Panc1 (cell line): ENCODE measurements around the gene CCNG2. TPM values are rescaled to one million over a fixed set of nuclear protein-coding genes. Genes with fewer than 3 reads are reported as not detected.

Experiments used
- ATAC-seq: fragments of 200-7000 bp; cut with Tn5 transposase; 2 replicates; pipeline ENCODE4 v1.9.1; 2020; ENCODE audit warnings: mild to moderate bottlenecking, moderate library complexity
- BruUV-seq: library from RNA; stranded (reverse); fragments of 400-500 nt; replicated peaks from 2 replicates; lab custom pipeline; 2021; lab: Mats Ljungman, UMichigan
- CTCF ChIA-PET: fragments of 300-600 bp; sonication (Branson Sonifier 250); formaldehyde crosslinking; loops from one replicate; lab custom pipeline; 2022; ENCODE audit warnings: antibody characterized with exemption; lab: Charles Lee
- POLR2A ChIA-PET: fragments of 300-600 bp; sonication (Branson Sonifier 250); formaldehyde crosslinking; loops from one replicate; lab custom pipeline; 2022; ENCODE audit warnings: antibody characterized with exemption; lab: Charles Lee
- DNase-seq: peaks from one replicate; pipeline ENCODE4 v3.0.0-alpha.2; 2010; ENCODE audit warnings: low read depth, low spot score
- H3K27ac ChIP-seq: 2 replicates; pipeline ENCODE4 v1.5.1; 2011; ENCODE audit warnings: mild to moderate bottlenecking, low read length, inconsistent platforms
- H3K27me3 ChIP-seq: fragments of 200-500 bp; sonication (Bioruptor generic); 2 replicates; pipeline ENCODE4 v1.6.0; 2014; ENCODE audit warnings: low read length, inconsistent platforms; ENCODE audit not compliant: control insufficient read depth, insufficient read depth
- H3K36me3 ChIP-seq: fragments of 200-500 bp; sonication (Bioruptor generic); 2 replicates; pipeline ENCODE4 v1.5.1; 2014; ENCODE audit warnings: inconsistent platforms, mild to moderate bottlenecking, low read length, moderate library complexity; ENCODE audit not compliant: control insufficient read depth, insufficient read depth
- H3K4me1 ChIP-seq: 2 replicates; pipeline ENCODE4 v1.5.1; 2011; ENCODE audit warnings: inconsistent platforms, mild to moderate bottlenecking, low read length, moderate library complexity; ENCODE audit not compliant: control insufficient read depth, insufficient read depth
- H3K4me3 ChIP-seq, 2 experiments: 2 replicates each; pipeline ENCODE4 v1.5.1; 2011 to 2012; ENCODE audit warnings: low read depth in 2 of 2, low read length in 2 of 2, mild to moderate bottlenecking in 2 of 2, inconsistent platforms in 1 of 2, moderate library complexity in 1 of 2
- H3K9me3 ChIP-seq: fragments of 200-500 bp; sonication (Bioruptor generic); 2 replicates; pipeline ENCODE4 v1.5.1; 2014; ENCODE audit warnings: low read depth, mild to moderate bottlenecking, inconsistent platforms, low read length, moderate library complexity; ENCODE audit not compliant: control insufficient read depth, insufficient read depth
- CTCF ChIP-seq: fragments of 450-650 bp; IDR thresholded peaks from 2 replicates; pipeline ENCODE4 v1.5.1; 2017; ENCODE audit warnings: mild to moderate bottlenecking
- POLR2AphosphoS5 ChIP-seq: IDR thresholded peaks from 2 replicates; pipeline ENCODE4 v1.6.1; 2012; ENCODE audit warnings: mild to moderate bottlenecking, low read depth, low read length, moderate library complexity
- REST ChIP-seq, 2 experiments: IDR thresholded peaks; 2 replicates each; pipeline ENCODE4 v1.6.1; 2011 to 2012; ENCODE audit warnings: low read depth in 2 of 2, control low read depth in 1 of 2, low read length in 1 of 2, mild to moderate bottlenecking in 1 of 2, moderate library complexity in 1 of 2; ENCODE audit not compliant: insufficient read depth in 1 of 2
- SIN3A ChIP-seq: IDR thresholded peaks from 2 replicates; pipeline ENCODE4 v1.6.1; 2012; ENCODE audit warnings: low read depth, mild to moderate bottlenecking, low read length, moderate library complexity, borderline replicate concordance; ENCODE audit not compliant: insufficient read depth
- TCF7L2 ChIP-seq: IDR thresholded peaks from 2 replicates; pipeline ENCODE4 v1.6.1; 2011; ENCODE audit warnings: mild to moderate bottlenecking, low read depth, low read length, inconsistent platforms
- in situ Hi-C: cut with HindIII; loops from 2 replicates; pipeline ENCODE4 v1.10.0; 2016; ENCODE audit warnings: low sequenced_read_pairs, low pct_unique_long_range_greater_than_20kb
- intact Hi-C: fragments of 100-400 bp; cut with micrococcal nuclease; formaldehyde crosslinking; loops from one replicate; pipeline ENCODE4 v1.10.0; 2022; ENCODE audit not compliant: unreplicated experiment
- total RNA-seq: library from RNA; stranded (reverse); gene quantifications from one replicate; pipeline ENCODE4 v1.2.1, GENCODE V29; 2021; ENCODE audit not compliant: unreplicated experiment

Gene CCNG2
- total RNA-seq, 1 experiment from 2014 or later = 18.4 TPM

- H3K9me3 ChIP-seq = no peaks in the 10 kb centered on the region
- no peaks in the 10 kb centered on the region for H3K36me3 ChIP-seq
- no peaks in the 10 kb centered on the region for H3K4me1 ChIP-seq
- H3K27ac ChIP-seq = no peak overlapping the region
- in situ Hi-C loops = no loop called here
- BruUV-seq = no TSS peak
- H3K4me3 ChIP-seq = no peak overlapping the region
- H3K27me3 ChIP-seq = peaks cover 4% of the 10 kb centered on the region; the same call in 1 of the 2 replicates
- ATAC-seq (no peak), DNase-seq (no peak)
- CTCF ChIA-PET = no interaction called here
- POLR2A ChIA-PET = no interaction called here
- intact Hi-C loops = loop anchor here (5.0 kb wide), 1 partner anchor 109 kb away; no protein-coding TSS in a partner anchor
- no peak for TF ChIP-seq TCF7L2
Measured at GRCh38 chr4:77201343-77201742, 44.3 kb downstream of the CCNG2 start.

GRCh38 chr4:77201857-77202256 is 44.9 kb downstream of the CCNG2 start:
- H3K36me3 ChIP-seq = no peaks in the 10 kb centered on the region
- intact Hi-C loops = loop anchor here (5.0 kb wide), 1 partner anchor 110 kb away; no protein-coding TSS in a partner anchor
- no peak for DNase-seq
- no peak overlapping the region for H3K4me3 ChIP-seq
- BruUV-seq = no TSS peak
- no peak for TF ChIP-seq REST (IDR thresholded peaks at IDR 0.05; ENCODE audit: insufficient read depth in 1 of 2, low read depth in 2 of 2, low read length in 1 of 2)
- TF ChIP-seq TCF7L2 = no peak
- TF ChIP-seq CTCF = no peak
- no peak overlapping the region for H3K27ac ChIP-seq
- ATAC-seq = no peak
- no peaks in the 10 kb centered on the region for H3K9me3 ChIP-seq
- H3K27me3 ChIP-seq = peaks cover 4% of the 10 kb centered on the region; the same call in 1 of the 2 replicates
- no peaks in the 10 kb centered on the region for H3K4me1 ChIP-seq
- in situ Hi-C loops = no loop called here
- ChIA-PET CTCF (no interaction called here), POLR2A (no interaction called here)

GRCh38 chr4:77202491-77202890 is 45.5 kb downstream of the CCNG2 start:
- H3K4me1 ChIP-seq = no peaks in the 10 kb centered on the region
- no peaks in the 10 kb centered on the region for H3K36me3 ChIP-seq
- no peak overlapping the region for H3K27ac ChIP-seq
- no peaks in the 10 kb centered on the region for H3K9me3 ChIP-seq
- DNase-seq = no peak
- POLR2A ChIA-PET = no interaction called here
- TF ChIP-seq TCF7L2 (no peak), CTCF (no peak), SIN3A (no peak), POLR2AphosphoS5 (no peak), REST (IDR thresholded peaks at IDR 0.05; ENCODE audit: insufficient read depth in 1 of 2, low read depth in 2 of 2, low read length in 1 of 2) (no peak)
- no peak for ATAC-seq
- CTCF ChIA-PET = no interaction called here
- in situ Hi-C loops (no loop called here), intact Hi-C loops (loop anchor here (5.0 kb wide), 1 partner anchor 110 kb away; no protein-coding TSS in a partner anchor)
- no TSS peak for BruUV-seq
- no peak overlapping the region for H3K4me3 ChIP-seq
- H3K27me3 ChIP-seq = peaks cover 4% of the 10 kb centered on the region; the same call in 1 of the 2 replicates
